GM23248 (cell line): ENCODE results near the gene MUSK.

Experiments
- EZH2 ChIP-seq: fragments of 200-600 bp; sonication (generic); IDR thresholded peaks from 2 replicates; pipeline ENCODE4 v1.6.1; 2018; ENCODE audit warnings: antibody characterized with exemption, mild to moderate bottlenecking; ENCODE audit not compliant: insufficient read depth, poor library complexity, severe bottlenecking
- EZH2phosphoT487 ChIP-seq: fragments of 200-600 bp; sonication (generic); IDR thresholded peaks from 2 replicates; pipeline ENCODE4 v1.6.1; 2018; ENCODE audit warnings: antibody characterized with exemption, moderate library complexity, mild to moderate bottlenecking, low read depth; ENCODE audit not compliant: insufficient read depth

- TF ChIP-seq EZH2 = no peak
- TF ChIP-seq EZH2phosphoT487 = no peak
These were observed 109.3 kb downstream of the MUSK start for GRCh38 chr9:110777876-110778215.
